GM18873 (cell line): Measurements from ENCODE around the gene AFF1.

Source experiments
- ATAC-seq: cut with Tn5 transposase; IDR thresholded peaks from one replicate; pipeline ENCODE4 v1.9.1; 2021; ENCODE audit warnings: mild to moderate bottlenecking, moderate library complexity, moderate number of reproducible peaks; ENCODE audit not compliant: unreplicated experiment, low FRiP score

Gene AFF1

GRCh38 chr4:87185146-87185870, 250.5 kb downstream of the AFF1 start:
- no peak for ATAC-seq

GRCh38 chr4:87188048-87188447, 253.2 kb downstream of the AFF1 start:
- ATAC-seq: no peak

GRCh38 chr4:87188932-87189331, 254.1 kb downstream of the AFF1 start:
- ATAC-seq: no peak
